Peyer's patch (tissue), 4 donors: ENCODE measurements around the gene GFOD2.

Experiments used
- CTCF ChIP-seq, 6 experiments: fragments of 450-650 bp in 4 of 6; fragments of 200-600 bp in 2 of 6; sonication (generic) in 1 of 6; IDR thresholded peaks; one replicate each; pipeline ENCODE4 v1.5.1; 2017 to 2019; ENCODE audit warnings: antibody characterized with exemption in 6 of 6, mild to moderate bottlenecking in 3 of 6, moderate library complexity in 1 of 6
- POLR2A ChIP-seq, 2 donors: fragments of 450-650 bp; IDR thresholded peaks; one replicate each; pipeline ENCODE4 v1.5.1; 2017; ENCODE audit warnings: antibody characterized with exemption in 2 of 2, mild to moderate bottlenecking in 2 of 2, moderate library complexity in 2 of 2

- TF ChIP-seq POLR2A (IDR thresholded peaks at IDR 0.05): no peak
- TF ChIP-seq CTCF (IDR thresholded peaks at IDR 0.05): no peak
Observed at GRCh38 chr16:67704110-67704509, 15.0 kb downstream of the GFOD2 start.
